ENCODE measurements around the gene CDKN2D. TPM values are rescaled to one million over a fixed set of nuclear protein-coding genes. Genes with fewer than 3 reads are reported as not detected.

CDKN2D gene
- total and polyA plus RNA-seq, 2 of the 13 experiments (the other 11 are each of a cell fraction or from before 2014, with no cell fraction given) = 5.4 to 8.6 TPM

DNA sequence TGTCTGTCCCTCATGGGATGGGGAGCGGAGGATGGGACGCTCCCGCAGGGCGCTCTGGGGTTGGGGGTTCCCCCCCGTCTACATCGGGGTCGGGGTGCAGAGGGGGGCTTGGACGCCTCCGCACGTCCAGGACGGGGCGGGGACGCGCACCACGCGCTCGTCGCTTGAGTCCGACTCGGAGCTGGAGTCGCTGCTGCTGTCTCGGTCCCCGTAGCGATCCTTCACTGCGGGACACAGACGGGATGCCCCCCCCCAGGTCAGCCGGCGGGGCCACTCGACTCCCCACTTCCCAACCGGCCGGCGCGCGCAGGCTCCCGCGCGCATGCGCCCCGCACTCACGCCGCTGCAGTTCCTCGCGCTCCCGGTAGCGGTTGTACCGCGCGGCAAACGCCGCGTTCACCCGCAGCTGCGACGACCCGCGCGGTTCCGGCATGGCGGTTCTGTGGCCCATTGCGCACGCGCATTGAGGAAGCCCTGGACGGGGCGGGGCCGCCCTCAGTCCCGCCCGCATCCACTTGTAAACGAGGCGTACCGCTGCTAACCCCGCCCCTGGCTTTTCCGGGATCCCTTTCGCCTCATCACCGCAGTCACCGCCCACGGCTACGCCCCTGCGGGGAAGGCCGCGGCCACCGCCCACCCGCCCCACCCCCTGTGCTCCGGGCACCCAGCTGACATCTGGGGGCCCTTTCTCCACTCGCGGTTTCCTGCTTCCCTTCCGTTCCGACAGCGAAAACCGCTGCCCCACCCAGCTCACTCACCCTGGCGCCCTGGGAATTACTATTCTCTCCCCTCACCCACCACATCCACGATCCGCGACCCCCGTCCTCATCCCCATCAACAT lies 3.0 kb downstream of the CDKN2D start, which contains the start of gene KRI1 (continued):
- TF ChIP-seq, protein P1, sequence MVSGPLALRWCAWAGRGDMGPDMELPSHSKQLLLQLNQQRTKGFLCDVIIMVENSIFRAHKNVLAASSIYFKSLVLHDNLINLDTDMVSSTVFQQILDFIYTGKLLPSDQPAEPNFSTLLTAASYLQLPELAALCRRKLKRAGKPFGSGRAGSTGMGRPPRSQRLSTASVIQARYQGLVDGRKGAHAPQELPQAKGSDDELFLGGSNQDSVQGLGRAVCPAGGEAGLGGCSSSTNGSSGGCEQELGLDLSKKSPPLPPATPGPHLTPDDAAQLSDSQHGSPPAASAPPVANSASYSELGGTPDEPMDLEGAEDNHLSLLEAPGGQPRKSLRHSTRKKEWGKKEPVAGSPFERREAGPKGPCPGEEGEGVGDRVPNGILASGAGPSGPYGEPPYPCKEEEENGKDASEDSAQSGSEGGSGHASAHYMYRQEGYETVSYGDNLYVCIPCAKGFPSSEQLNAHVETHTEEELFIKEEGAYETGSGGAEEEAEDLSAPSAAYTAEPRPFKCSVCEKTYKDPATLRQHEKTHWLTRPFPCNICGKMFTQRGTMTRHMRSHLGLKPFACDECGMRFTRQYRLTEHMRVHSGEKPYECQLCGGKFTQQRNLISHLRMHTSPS (CRISPR knock-in tag; IDR thresholded peaks at IDR 0.05; ENCODE audit: low read depth) = no peak
- TF ChIP-seq GATA4 (IDR thresholded peaks at IDR 0.05; ENCODE audit: borderline replicate concordance, low read depth) = 0 out of 2 replicates have a peak, but pooled peaks have one; percentile 33
- TF ChIP-seq HMGA1 (CRISPR knock-in tag; conservative IDR thresholded peaks at IDR 0.05) = no peak
- TF ChIP-seq SATB2 (CRISPR knock-in tag; IDR thresholded peaks at IDR 0.05) = peak; percentile 74
- no peak for TF ChIP-seq MTA3 (CRISPR knock-in tag; IDR thresholded peaks at IDR 0.05)
- no peak for TF ChIP-seq NR2F2 (IDR thresholded peaks at IDR 0.05; ENCODE audit: borderline replicate concordance, low read depth)
- TF ChIP-seq ZBTB26 (CRISPR knock-in tag; IDR thresholded peaks at IDR 0.05; ENCODE audit: borderline replicate concordance) = peak; percentile 75; the same call in 1 of the 2 replicates
- TF ChIP-seq, protein P2, sequence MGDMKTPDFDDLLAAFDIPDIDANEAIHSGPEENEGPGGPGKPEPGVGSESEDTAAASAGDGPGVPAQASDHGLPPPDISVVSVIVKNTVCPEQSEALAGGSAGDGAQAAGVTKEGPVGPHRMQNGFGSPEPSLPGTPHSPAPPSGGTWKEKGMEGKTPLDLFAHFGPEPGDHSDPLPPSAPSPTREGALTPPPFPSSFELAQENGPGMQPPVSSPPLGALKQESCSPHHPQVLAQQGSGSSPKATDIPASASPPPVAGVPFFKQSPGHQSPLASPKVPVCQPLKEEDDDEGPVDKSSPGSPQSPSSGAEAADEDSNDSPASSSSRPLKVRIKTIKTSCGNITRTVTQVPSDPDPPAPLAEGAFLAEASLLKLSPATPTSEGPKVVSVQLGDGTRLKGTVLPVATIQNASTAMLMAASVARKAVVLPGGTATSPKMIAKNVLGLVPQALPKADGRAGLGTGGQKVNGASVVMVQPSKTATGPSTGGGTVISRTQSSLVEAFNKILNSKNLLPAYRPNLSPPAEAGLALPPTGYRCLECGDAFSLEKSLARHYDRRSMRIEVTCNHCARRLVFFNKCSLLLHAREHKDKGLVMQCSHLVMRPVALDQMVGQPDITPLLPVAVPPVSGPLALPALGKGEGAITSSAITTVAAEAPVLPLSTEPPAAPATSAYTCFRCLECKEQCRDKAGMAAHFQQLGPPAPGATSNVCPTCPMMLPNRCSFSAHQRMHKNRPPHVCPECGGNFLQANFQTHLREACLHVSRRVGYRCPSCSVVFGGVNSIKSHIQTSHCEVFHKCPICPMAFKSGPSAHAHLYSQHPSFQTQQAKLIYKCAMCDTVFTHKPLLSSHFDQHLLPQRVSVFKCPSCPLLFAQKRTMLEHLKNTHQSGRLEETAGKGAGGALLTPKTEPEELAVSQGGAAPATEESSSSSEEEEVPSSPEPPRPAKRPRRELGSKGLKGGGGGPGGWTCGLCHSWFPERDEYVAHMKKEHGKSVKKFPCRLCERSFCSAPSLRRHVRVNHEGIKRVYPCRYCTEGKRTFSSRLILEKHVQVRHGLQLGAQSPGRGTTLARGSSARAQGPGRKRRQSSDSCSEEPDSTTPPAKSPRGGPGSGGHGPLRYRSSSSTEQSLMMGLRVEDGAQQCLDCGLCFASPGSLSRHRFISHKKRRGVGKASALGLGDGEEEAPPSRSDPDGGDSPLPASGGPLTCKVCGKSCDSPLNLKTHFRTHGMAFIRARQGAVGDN (CRISPR knock-in tag; IDR thresholded peaks at IDR 0.05) = peak; percentile 98
- TF ChIP-seq, protein P3, sequence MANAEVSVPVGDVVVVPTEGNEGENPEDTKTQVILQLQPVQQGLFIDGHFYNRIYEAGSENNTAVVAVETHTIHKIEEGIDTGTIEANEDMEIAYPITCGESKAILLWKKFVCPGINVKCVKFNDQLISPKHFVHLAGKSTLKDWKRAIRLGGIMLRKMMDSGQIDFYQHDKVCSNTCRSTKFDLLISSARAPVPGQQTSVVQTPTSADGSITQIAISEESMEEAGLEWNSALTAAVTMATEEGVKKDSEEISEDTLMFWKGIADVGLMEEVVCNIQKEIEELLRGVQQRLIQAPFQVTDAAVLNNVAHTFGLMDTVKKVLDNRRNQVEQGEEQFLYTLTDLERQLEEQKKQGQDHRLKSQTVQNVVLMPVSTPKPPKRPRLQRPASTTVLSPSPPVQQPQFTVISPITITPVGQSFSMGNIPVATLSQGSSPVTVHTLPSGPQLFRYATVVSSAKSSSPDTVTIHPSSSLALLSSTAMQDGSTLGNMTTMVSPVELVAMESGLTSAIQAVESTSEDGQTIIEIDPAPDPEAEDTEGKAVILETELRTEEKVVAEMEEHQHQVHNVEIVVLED (CRISPR knock-in tag; IDR thresholded peaks at IDR 0.05; ENCODE audit: borderline replicate concordance) = peak; percentile 84
- no peak for TF ChIP-seq ZBTB46 (CRISPR knock-in tag; IDR thresholded peaks at IDR 0.05; ENCODE audit: borderline replicate concordance)
- TF ChIP-seq FOXM1 (CRISPR knock-in tag; IDR thresholded peaks at IDR 0.05) = no peak
- TF ChIP-seq HINFP (CRISPR knock-in tag; IDR thresholded peaks at IDR 0.05; ENCODE audit: low read depth) = peak; percentile 78; the same call in 1 of the 2 replicates
- TF ChIP-seq YY1 (IDR thresholded peaks at IDR 0.05; ENCODE audit: insufficient read depth, insufficient replicate concordance, low read depth, low read length) = peak; percentile 90

Measured in HepG2 (cell line).